Large intestine (tissue), 3 donors: ENCODE data around the gene MAML2. TPM values are rescaled to one million over a fixed set of nuclear protein-coding genes. Genes with fewer than 3 reads are reported as not detected.
A peak's percentile ranks its signal among the peaks of the same experiment; 100 is the strongest.

Experiments
- DNase-seq, 2 donors: peaks; one replicate each; pipeline versions ENCODE4 v3.0.0 to v3.0.0-alpha.2; 2013
- H3K27ac ChIP-seq: one replicate; pipeline ENCODE4 v1.5.1; 2013; ENCODE audit warnings: low read length
- H3K27me3 ChIP-seq: 2 replicates; pipeline ENCODE4 v1.6.1; 2013; ENCODE audit warnings: low read length; ENCODE audit not compliant: control insufficient read depth, insufficient read depth
- H3K36me3 ChIP-seq: 2 replicates; pipeline ENCODE4 v1.6.1; 2013; ENCODE audit warnings: low read length; ENCODE audit not compliant: control insufficient read depth, insufficient read depth
- H3K4me1 ChIP-seq: one replicate; pipeline ENCODE4 v1.6.1; 2013; ENCODE audit warnings: low read length; ENCODE audit not compliant: control insufficient read depth, insufficient read depth
- H3K4me3 ChIP-seq: one replicate; pipeline ENCODE4 v1.5.1; 2013; ENCODE audit warnings: low read length
- H3K9me3 ChIP-seq: one replicate; pipeline ENCODE4 v1.6.1; 2013; ENCODE audit warnings: mild to moderate bottlenecking, low read depth, low read length, moderate library complexity; ENCODE audit not compliant: control insufficient read depth
- WGBS: methylation state at CpG from one replicate; pipeline ENCODE4 v1.1.5; 2013; ENCODE audit warnings: low lambda C conversion rate; ENCODE audit not compliant: insufficient coverage; 5-methylcytosine and 5-hydroxymethylcytosine counted together
- polyA plus RNA-seq: library from polyadenylated mRNA; unstranded; fragments of 120-200 nt; gene quantifications from one replicate; pipeline ENCODE4 v1.2.1, GENCODE V29; 2013

Gene MAML2
- polyA plus RNA-seq, 1 donor = 11.2 TPM

- Histone ChIP-seq H3K9me3 (no peaks in the 10 kb centered on the region), H3K4me3 (no peak overlapping the region), H3K36me3 (no peaks in the 10 kb centered on the region), H3K4me1 (peaks cover 7% of the 10 kb centered on the region), H3K27me3 (no peaks in the 10 kb centered on the region), H3K27ac (no peak overlapping the region)
- WGBS = 80% methylated on average over 2 of the region's 2 CpGs
- DNase-seq = no peak
Measured at GRCh38 chr11:96282625-96283220, 60.3 kb downstream of the MAML2 start.

- no peaks in the 10 kb centered on the region for H3K36me3 ChIP-seq
- no peak for DNase-seq
- no peaks in the 10 kb centered on the region for H3K27me3 ChIP-seq
- H3K4me3 ChIP-seq = no peak overlapping the region
- H3K4me1 ChIP-seq = peaks cover 13% of the 10 kb centered on the region
- no peak overlapping the region for H3K27ac ChIP-seq
- WGBS = no CpG with 5 or more reads among the region's 1 CpG
- H3K9me3 ChIP-seq = no peaks in the 10 kb centered on the region
Measured at GRCh38 chr11:96280444-96280843, 62.6 kb downstream of the MAML2 start.

- Histone ChIP-seq H3K27me3 (no peaks in the 10 kb centered on the region), H3K36me3 (no peaks in the 10 kb centered on the region), H3K9me3 (no peaks in the 10 kb centered on the region), H3K4me3 (no peak overlapping the region), H3K4me1 (peaks cover 13% of the 10 kb centered on the region), H3K27ac (no peak overlapping the region)
- DNase-seq = no peak
Measured at GRCh38 chr11:96279896-96280290, 63.1 kb downstream of the MAML2 start.

GRCh38 chr11:96279018-96279895 is 63.7 kb downstream of the MAML2 start:
- DNase-seq = no peak
- no peak overlapping the region for H3K27ac ChIP-seq

GRCh38 chr11:96278039-96278897 is 64.7 kb downstream of the MAML2 start:
- no peak overlapping the region for H3K27ac ChIP-seq
- WGBS = 61% methylated on average over 2 of the region's 6 CpGs

More at GRCh38 chr11:96279018-96279895, 63.7 kb downstream of the MAML2 start:
- H3K9me3 ChIP-seq = no peaks in the 10 kb centered on the region
- no peak overlapping the region for H3K4me3 ChIP-seq
- H3K36me3 ChIP-seq = no peaks in the 10 kb centered on the region
- no peaks in the 10 kb centered on the region for H3K27me3 ChIP-seq
- peaks cover 13% of the 10 kb centered on the region for H3K4me1 ChIP-seq
- WGBS = no CpG with 5 or more reads among the region's 3 CpGs

GRCh38 chr11:96277696-96278038 is 65.3 kb downstream of the MAML2 start:
- Histone ChIP-seq H3K27ac (no peak overlapping the region), H3K27me3 (no peaks in the 10 kb centered on the region), H3K36me3 (no peaks in the 10 kb centered on the region), H3K4me3 (no peak overlapping the region), H3K4me1 (peaks cover 17% of the 10 kb centered on the region), H3K9me3 (no peaks in the 10 kb centered on the region)
- no peak for DNase-seq

More at GRCh38 chr11:96278039-96278897, 64.7 kb downstream of the MAML2 start:
- Histone ChIP-seq H3K4me3 (no peak overlapping the region), H3K27me3 (no peaks in the 10 kb centered on the region), H3K4me1 (peaks cover 13% of the 10 kb centered on the region), H3K9me3 (no peaks in the 10 kb centered on the region), H3K36me3 (no peaks in the 10 kb centered on the region)
- peak; percentile 42 to 54 for DNase-seq

- no peak for DNase-seq
Measured at GRCh38 chr11:96276836-96277235, 66.2 kb downstream of the MAML2 start.

GRCh38 chr11:96275801-96276594 is 67.0 kb downstream of the MAML2 start:
- H3K27ac ChIP-seq = peak overlapping the region; percentile 14
- no peaks in the 10 kb centered on the region for H3K9me3 ChIP-seq

More at GRCh38 chr11:96276836-96277235, 66.2 kb downstream of the MAML2 start:
- Histone ChIP-seq H3K36me3 (no peaks in the 10 kb centered on the region), H3K27me3 (no peaks in the 10 kb centered on the region), H3K4me1 (peaks cover 17% of the 10 kb centered on the region), H3K27ac (no peak overlapping the region), H3K4me3 (no peak overlapping the region), H3K9me3 (no peaks in the 10 kb centered on the region)
- WGBS = 21% methylated on average over 2 of the region's 5 CpGs

GRCh38 chr11:96273507-96273906 is 69.5 kb downstream of the MAML2 start:
- H3K27ac ChIP-seq = no peak overlapping the region
- H3K36me3 ChIP-seq = no peaks in the 10 kb centered on the region
- peaks cover 17% of the 10 kb centered on the region for H3K4me1 ChIP-seq
- WGBS = no CpG with 5 or more reads among the region's 1 CpG
- H3K4me3 ChIP-seq = no peak overlapping the region
- DNase-seq = no peak
- H3K9me3 ChIP-seq = no peaks in the 10 kb centered on the region
- H3K27me3 ChIP-seq = no peaks in the 10 kb centered on the region

More at GRCh38 chr11:96275801-96276594, 67.0 kb downstream of the MAML2 start:
- Histone ChIP-seq H3K4me1 (peaks cover 17% of the 10 kb centered on the region), H3K27me3 (no peaks in the 10 kb centered on the region), H3K36me3 (no peaks in the 10 kb centered on the region), H3K4me3 (no peak overlapping the region)
- WGBS = no CpG with 5 or more reads among the region's 5 CpGs
- DNase-seq = no peak
